Mesenchymal stem cell (in vitro differentiated cells and primary cell): ENCODE measurements around the gene CHST15.
A peak's percentile ranks its signal among the peaks of the same experiment; 100 is the strongest.

Source experiments
- DNase-seq: peaks from one replicate; pipeline ENCODE4 v3.0.0-alpha.2; 2013
- H2AFZ ChIP-seq: one replicate; pipeline ENCODE4 v1.6.1; 2013; ENCODE audit warnings: low read depth, mild to moderate bottlenecking, control low read depth, inconsistent platforms, low read length, moderate library complexity
- H2AK5ac ChIP-seq: 2 replicates; pipeline ENCODE4 v1.6.1; 2013; ENCODE audit warnings: low read length, moderate library complexity, mild to moderate bottlenecking, inconsistent platforms; ENCODE audit not compliant: severe bottlenecking
- H2BK120ac ChIP-seq: one replicate; pipeline ENCODE4 v1.6.1; 2013; ENCODE audit warnings: low read depth, mild to moderate bottlenecking, inconsistent platforms, low read length, moderate library complexity
- H2BK12ac ChIP-seq, 2 experiments: one replicate each; pipeline ENCODE4 v1.6.1; 2013; ENCODE audit warnings: inconsistent platforms in 2 of 2, low read length in 2 of 2, mild to moderate bottlenecking in 2 of 2, moderate library complexity in 2 of 2, control low read depth in 1 of 2
- H2BK15ac ChIP-seq: one replicate; pipeline ENCODE4 v1.6.1; 2013; ENCODE audit warnings: mild to moderate bottlenecking, low read depth, inconsistent platforms; ENCODE audit not compliant: poor library complexity, severe bottlenecking
- H2BK5ac ChIP-seq: 2 replicates; pipeline ENCODE4 v1.6.1; 2013; ENCODE audit warnings: low read depth, mild to moderate bottlenecking, low read length, control low read depth, inconsistent platforms; ENCODE audit not compliant: poor library complexity, severe bottlenecking
- H3K14ac ChIP-seq, 2 experiments: one replicate each; pipeline ENCODE4 v1.6.1; 2013; ENCODE audit warnings: inconsistent platforms in 2 of 2, low read length in 2 of 2, control low read depth in 1 of 2, mild to moderate bottlenecking in 1 of 2, moderate library complexity in 1 of 2
- H3K18ac ChIP-seq, 2 experiments: one replicate each; pipeline ENCODE4 v1.6.1; 2013; ENCODE audit warnings: inconsistent platforms in 2 of 2, low read length in 2 of 2, control low read depth in 1 of 2, low read depth in 1 of 2, mild to moderate bottlenecking in 1 of 2
- H3K23ac ChIP-seq, 2 experiments: one replicate each; pipeline ENCODE4 v1.6.1; 2013; ENCODE audit warnings: inconsistent platforms in 2 of 2, low read length in 2 of 2, mild to moderate bottlenecking in 2 of 2, moderate library complexity in 2 of 2, control low read depth in 1 of 2
- H3K27ac ChIP-seq: 2 replicates; pipeline ENCODE4 v1.5.1; 2013; ENCODE audit warnings: mild to moderate bottlenecking, moderate library complexity, low read length, control low read depth, inconsistent platforms; ENCODE audit not compliant: poor library complexity, severe bottlenecking
- H3K27me3 ChIP-seq, 2 experiments: 2 replicates each; pipeline versions ENCODE4 v1.6.1 to v1.7.0; 2013; ENCODE audit warnings: low read length in 2 of 2, mild to moderate bottlenecking in 2 of 2, moderate library complexity in 2 of 2, control low read depth in 1 of 2, inconsistent platforms in 1 of 2; ENCODE audit not compliant: control insufficient read depth in 1 of 2, insufficient read depth in 1 of 2
- H3K36me3 ChIP-seq, 2 experiments: 2 replicates each; pipeline versions ENCODE4 v1.6.1 to v1.7.0; 2013; ENCODE audit warnings: low read length in 2 of 2, control low read depth in 1 of 2, inconsistent platforms in 1 of 2, low read depth in 1 of 2, mild to moderate bottlenecking in 1 of 2; ENCODE audit not compliant: insufficient read depth in 2 of 2, control insufficient read depth in 1 of 2
- H3K4ac ChIP-seq, 2 experiments: one replicate each; pipeline ENCODE4 v1.6.1; 2013; ENCODE audit warnings: inconsistent platforms in 2 of 2, low read length in 2 of 2, mild to moderate bottlenecking in 2 of 2, moderate library complexity in 2 of 2, control low read depth in 1 of 2, low read depth in 1 of 2
- H3K4me1 ChIP-seq: 2 replicates; pipeline ENCODE4 v1.6.1; 2013; ENCODE audit warnings: low read depth, low read length, control low read depth; ENCODE audit not compliant: control insufficient read depth, insufficient read depth
- H3K4me2 ChIP-seq: 2 replicates; pipeline ENCODE4 v1.6.1; 2013; ENCODE audit warnings: low read length, mild to moderate bottlenecking, inconsistent platforms; ENCODE audit not compliant: poor library complexity, severe bottlenecking
- H3K4me3 ChIP-seq, 2 experiments: 2 replicates each; pipeline versions ENCODE4 v1.5.1 to v1.7.0; 2013; ENCODE audit warnings: low read length in 2 of 2, mild to moderate bottlenecking in 2 of 2, control low read depth in 1 of 2, low read depth in 1 of 2; ENCODE audit not compliant: insufficient read depth in 1 of 2
- H3K79me1 ChIP-seq: replicated peaks from 2 replicates; pipeline ENCODE4 v1.6.1; 2013; ENCODE audit warnings: mild to moderate bottlenecking, control low read depth, low read length, inconsistent platforms; ENCODE audit not compliant: poor library complexity, severe bottlenecking
- H3K9ac ChIP-seq: 2 replicates; pipeline ENCODE4 v1.7.0; 2013; ENCODE audit warnings: mild to moderate bottlenecking, low read length, moderate library complexity
- H3K9me3 ChIP-seq: 2 replicates; pipeline ENCODE4 v1.7.0; 2013; ENCODE audit warnings: mild to moderate bottlenecking, low read length; ENCODE audit not compliant: control insufficient read depth
- H4K8ac ChIP-seq: one replicate; pipeline ENCODE4 v1.6.1; 2013; ENCODE audit warnings: inconsistent platforms, mild to moderate bottlenecking, low read length, moderate library complexity
- H4K91ac ChIP-seq: one replicate; pipeline ENCODE4 v1.6.1; 2013; ENCODE audit warnings: mild to moderate bottlenecking, low read length, inconsistent platforms
- WGBS: methylation state at CpG from one replicate; pipeline ENCODE4 v1.1.7; 2013; ENCODE audit warnings: mixed read lengths; 5-methylcytosine and 5-hydroxymethylcytosine counted together

CHST15 gene

GRCh38 chr10:124075231-124075955 lies 18.0 kb downstream of the CHST15 start:
- H2AK5ac ChIP-seq = no peak overlapping the region
- no peaks in the 10 kb centered on the region for H3K9me3 ChIP-seq
- H3K27ac ChIP-seq = peak overlapping the region; percentile 1
- no peak overlapping the region for H2BK15ac ChIP-seq
- 72% methylated on average over 12 of the region's 12 CpGs for WGBS
- no peaks in the 10 kb centered on the region for H3K27me3 ChIP-seq
- peak overlapping the region in 1 of 2 experiments; percentile 60 for H3K4me3 ChIP-seq
- no peak overlapping the region for H2BK12ac ChIP-seq
- no peak overlapping the region for H2BK120ac ChIP-seq
- DNase-seq = no peak
- H4K91ac ChIP-seq = no peak overlapping the region
- H3K4me1 ChIP-seq = peaks cover 31% of the 10 kb centered on the region
- H3K14ac ChIP-seq = no peak overlapping the region
- H2AFZ ChIP-seq = no peak overlapping the region
- H3K18ac ChIP-seq = peak overlapping the region; percentile 3 to 35
- H3K4ac ChIP-seq = no peak overlapping the region
- H4K8ac ChIP-seq = no peak overlapping the region
- no peak overlapping the region for H3K23ac ChIP-seq
- H2BK5ac ChIP-seq = no peak overlapping the region
- H3K79me1 ChIP-seq = peaks cover 46% of the 10 kb centered on the region
- H3K36me3 ChIP-seq = peaks cover 0 to 6% of the 10 kb centered on the region in 2 experiments
- no peak overlapping the region for H3K4me2 ChIP-seq
- H3K9ac ChIP-seq = peak overlapping the region; percentile 21

GRCh38 chr10:124074501-124075109 lies 18.8 kb downstream of the CHST15 start:
- no peak overlapping the region for H3K23ac ChIP-seq
- 91% methylated on average over 10 of the region's 12 CpGs for WGBS
- H3K4me1 ChIP-seq = peaks cover 28% of the 10 kb centered on the region

DNA sequence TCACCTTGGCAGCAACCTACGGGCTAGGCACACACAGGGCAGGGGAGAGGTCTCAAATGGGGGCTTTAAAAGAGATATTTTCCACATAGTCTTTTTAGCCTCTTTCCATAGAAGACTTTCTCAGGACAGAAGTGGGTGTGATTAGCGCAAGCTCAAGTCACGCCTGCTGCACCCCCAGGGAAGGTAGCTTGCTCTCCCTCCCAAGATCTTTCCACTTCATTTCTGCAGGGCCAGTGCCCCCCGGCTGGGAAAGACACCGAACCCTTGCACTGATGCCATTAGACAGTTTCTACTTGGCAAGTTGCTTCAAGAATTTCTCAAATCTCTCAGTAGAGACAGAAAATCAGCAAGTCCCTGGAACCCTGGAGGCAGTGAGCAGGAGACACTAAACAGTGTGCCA lies 19.4 kb downstream of the CHST15 start:
- Histone ChIP-seq H2AFZ (no peak overlapping the region), H2AK5ac (no peak overlapping the region), H3K36me3 (no peaks in the 10 kb centered on the region), H3K23ac (no peak overlapping the region), H3K4me1 (peaks cover 32% of the 10 kb centered on the region), H3K9me3 (no peaks in the 10 kb centered on the region), H3K79me1 (peaks cover 45% of the 10 kb centered on the region), H3K18ac (no peak overlapping the region), H4K91ac (no peak overlapping the region), H3K27me3 (no peaks in the 10 kb centered on the region), H3K4me2 (no peak overlapping the region), H3K9ac (no peak overlapping the region), H4K8ac (no peak overlapping the region), H3K27ac (no peak overlapping the region), H3K4me3 (no peak overlapping the region), H2BK120ac (no peak overlapping the region), H3K14ac (no peak overlapping the region), H2BK15ac (no peak overlapping the region), H3K4ac (no peak overlapping the region), H2BK12ac (no peak overlapping the region), H2BK5ac (no peak overlapping the region)
- WGBS = 93% methylated on average over 4 of the region's 5 CpGs
- no peak for DNase-seq

More at GRCh38 chr10:124074501-124075109, 18.8 kb downstream of the CHST15 start:
- Histone ChIP-seq H3K27ac (no peak overlapping the region), H3K9me3 (no peaks in the 10 kb centered on the region), H2BK120ac (no peak overlapping the region), H4K91ac (no peak overlapping the region), H3K79me1 (peaks cover 45% of the 10 kb centered on the region), H4K8ac (peak overlapping the region; percentile 12), H3K36me3 (peaks cover 0 to 3% of the 10 kb centered on the region in 2 experiments), H2BK12ac (no peak overlapping the region), H3K4me3 (peak overlapping the region in 1 of 2 experiments; percentile 60), H3K27me3 (no peaks in the 10 kb centered on the region), H2AK5ac (no peak overlapping the region), H3K4ac (no peak overlapping the region), H3K4me2 (no peak overlapping the region), H3K18ac (no peak overlapping the region), H3K9ac (peak overlapping the region; percentile 21), H3K14ac (peak overlapping the region in 1 of 2 experiments; percentile 26), H2AFZ (no peak overlapping the region), H2BK15ac (no peak overlapping the region), H2BK5ac (no peak overlapping the region)
- DNase-seq = no peak

GRCh38 chr10:124072541-124072940 lies 20.9 kb downstream of the CHST15 start:
- Histone ChIP-seq H3K4me2 (no peak overlapping the region), H2BK5ac (no peak overlapping the region), H3K14ac (no peak overlapping the region), H2AFZ (no peak overlapping the region), H2BK12ac (no peak overlapping the region), H3K79me1 (peaks cover 47% of the 10 kb centered on the region), H3K23ac (no peak overlapping the region), H3K18ac (no peak overlapping the region), H3K4ac (no peak overlapping the region), H3K36me3 (no peaks in the 10 kb centered on the region), H3K4me3 (no peak overlapping the region), H4K8ac (no peak overlapping the region), H3K9me3 (no peaks in the 10 kb centered on the region), H3K27me3 (no peaks in the 10 kb centered on the region), H3K9ac (no peak overlapping the region), H3K27ac (no peak overlapping the region), H2AK5ac (no peak overlapping the region), H4K91ac (no peak overlapping the region), H2BK15ac (no peak overlapping the region), H2BK120ac (no peak overlapping the region), H3K4me1 (peaks cover 32% of the 10 kb centered on the region)
- 72% methylated on average over 3 of the region's 3 CpGs for WGBS
- no peak for DNase-seq
